Stomach (tissue), 4 donors: ENCODE data around the gene KIAA1671.

Experiments
- EP300 ChIP-seq: sonication (generic); formaldehyde crosslinking; IDR thresholded peaks from one replicate; pipeline ENCODE4 v1.6.1; 2017; ENCODE audit warnings: antibody characterized with exemption
- TF ChIP-seq, protein P1 (sequence below), 7 experiments: fragments of 450-650 bp in 4 of 7; fragments of 200-600 bp in 3 of 7; sonication (generic) in 3 of 7; IDR thresholded peaks; one replicate each; pipeline ENCODE4 v1.5.1; 2016 to 2019; ENCODE audit warnings: antibody characterized with exemption in 7 of 7, control low read depth in 2 of 7, mild to moderate bottlenecking in 1 of 7

GRCh38 chr22:25134451-25134850 is 181.9 kb downstream of the KIAA1671 start:
- TF ChIP-seq EP300, result no peak
- TF ChIP-seq, protein P1, sequence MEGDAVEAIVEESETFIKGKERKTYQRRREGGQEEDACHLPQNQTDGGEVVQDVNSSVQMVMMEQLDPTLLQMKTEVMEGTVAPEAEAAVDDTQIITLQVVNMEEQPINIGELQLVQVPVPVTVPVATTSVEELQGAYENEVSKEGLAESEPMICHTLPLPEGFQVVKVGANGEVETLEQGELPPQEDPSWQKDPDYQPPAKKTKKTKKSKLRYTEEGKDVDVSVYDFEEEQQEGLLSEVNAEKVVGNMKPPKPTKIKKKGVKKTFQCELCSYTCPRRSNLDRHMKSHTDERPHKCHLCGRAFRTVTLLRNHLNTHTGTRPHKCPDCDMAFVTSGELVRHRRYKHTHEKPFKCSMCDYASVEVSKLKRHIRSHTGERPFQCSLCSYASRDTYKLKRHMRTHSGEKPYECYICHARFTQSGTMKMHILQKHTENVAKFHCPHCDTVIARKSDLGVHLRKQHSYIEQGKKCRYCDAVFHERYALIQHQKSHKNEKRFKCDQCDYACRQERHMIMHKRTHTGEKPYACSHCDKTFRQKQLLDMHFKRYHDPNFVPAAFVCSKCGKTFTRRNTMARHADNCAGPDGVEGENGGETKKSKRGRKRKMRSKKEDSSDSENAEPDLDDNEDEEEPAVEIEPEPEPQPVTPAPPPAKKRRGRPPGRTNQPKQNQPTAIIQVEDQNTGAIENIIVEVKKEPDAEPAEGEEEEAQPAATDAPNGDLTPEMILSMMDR (IDR thresholded peaks at IDR 0.05), result no peak
